ENCODE data around the gene AOC1.
"Not testable (repeated sequence)": the region's sequence is repeated elsewhere in the genome, so short reads cannot be mapped to it uniquely, and the experiment has no call there.

Gene AOC1, protein sequence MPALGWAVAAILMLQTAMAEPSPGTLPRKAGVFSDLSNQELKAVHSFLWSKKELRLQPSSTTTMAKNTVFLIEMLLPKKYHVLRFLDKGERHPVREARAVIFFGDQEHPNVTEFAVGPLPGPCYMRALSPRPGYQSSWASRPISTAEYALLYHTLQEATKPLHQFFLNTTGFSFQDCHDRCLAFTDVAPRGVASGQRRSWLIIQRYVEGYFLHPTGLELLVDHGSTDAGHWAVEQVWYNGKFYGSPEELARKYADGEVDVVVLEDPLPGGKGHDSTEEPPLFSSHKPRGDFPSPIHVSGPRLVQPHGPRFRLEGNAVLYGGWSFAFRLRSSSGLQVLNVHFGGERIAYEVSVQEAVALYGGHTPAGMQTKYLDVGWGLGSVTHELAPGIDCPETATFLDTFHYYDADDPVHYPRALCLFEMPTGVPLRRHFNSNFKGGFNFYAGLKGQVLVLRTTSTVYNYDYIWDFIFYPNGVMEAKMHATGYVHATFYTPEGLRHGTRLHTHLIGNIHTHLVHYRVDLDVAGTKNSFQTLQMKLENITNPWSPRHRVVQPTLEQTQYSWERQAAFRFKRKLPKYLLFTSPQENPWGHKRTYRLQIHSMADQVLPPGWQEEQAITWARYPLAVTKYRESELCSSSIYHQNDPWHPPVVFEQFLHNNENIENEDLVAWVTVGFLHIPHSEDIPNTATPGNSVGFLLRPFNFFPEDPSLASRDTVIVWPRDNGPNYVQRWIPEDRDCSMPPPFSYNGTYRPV
- total RNA-seq: 0.34 to 17.1 (median 1.2) reads per million in 18 experiments

DNA sequence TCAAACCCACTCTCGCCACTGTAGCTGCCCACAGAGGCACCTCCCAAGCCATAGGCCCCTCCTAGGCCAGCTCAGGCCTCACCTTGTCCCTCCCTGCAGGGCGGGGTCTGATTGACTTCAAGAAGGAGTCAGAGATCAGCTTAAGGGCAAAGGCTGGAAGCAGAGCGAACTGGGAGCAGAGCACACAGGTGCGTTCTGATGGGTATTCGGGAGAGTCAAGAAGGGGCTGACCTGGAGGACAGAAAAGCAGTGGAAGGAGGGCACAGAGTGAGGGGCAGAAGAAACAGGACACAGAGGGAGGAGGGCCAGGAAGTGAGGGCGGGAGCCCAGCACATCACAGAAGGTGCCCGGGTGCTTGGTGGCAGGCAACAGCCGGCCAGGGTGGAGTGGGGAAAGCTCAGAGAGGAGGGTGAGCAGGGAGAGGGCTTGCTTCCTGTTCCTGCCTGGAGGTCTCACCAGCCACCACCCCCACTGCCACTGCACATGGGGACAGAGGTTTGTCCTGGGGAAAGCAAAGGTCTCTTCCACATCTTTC lies at the start of gene AOC1:
Gene AOC1 (plus strand): TSS at position 147 of the 535 bp plus-strand sequence. CDS start 3,954 bp downstream, outside the sequence.
- peak; percentile 13 to 51 for DNase-seq

GRCh38 chr7:150803161-150803860 lies 49.0 kb upstream of the AOC1 start:
- DNase-seq: no peak

DNA sequence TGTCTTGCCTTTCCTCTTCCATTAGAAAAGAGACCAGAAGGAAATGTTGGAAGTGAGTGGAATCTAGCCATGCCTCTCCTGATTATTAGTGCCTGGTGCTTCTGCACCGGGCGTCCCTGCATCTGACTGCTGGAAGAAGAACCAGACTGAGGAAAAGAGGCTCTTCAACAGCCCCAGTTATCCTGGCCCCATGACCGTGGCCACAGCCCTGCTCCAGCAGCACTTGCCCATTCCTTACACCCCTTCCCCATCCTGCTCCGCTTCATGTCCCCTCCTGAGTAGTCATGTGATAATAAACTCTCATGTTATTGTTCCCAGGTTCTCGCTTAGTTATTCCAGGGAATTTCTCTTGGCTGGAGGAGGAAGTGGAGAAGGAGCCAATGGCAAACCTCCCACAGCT lies 47.5 kb upstream of the AOC1 start:
- DNase-seq: no peak

- no peak for DNase-seq
Measured at GRCh38 chr7:150805864-150806263, 46.5 kb upstream of the AOC1 start.

DNA sequence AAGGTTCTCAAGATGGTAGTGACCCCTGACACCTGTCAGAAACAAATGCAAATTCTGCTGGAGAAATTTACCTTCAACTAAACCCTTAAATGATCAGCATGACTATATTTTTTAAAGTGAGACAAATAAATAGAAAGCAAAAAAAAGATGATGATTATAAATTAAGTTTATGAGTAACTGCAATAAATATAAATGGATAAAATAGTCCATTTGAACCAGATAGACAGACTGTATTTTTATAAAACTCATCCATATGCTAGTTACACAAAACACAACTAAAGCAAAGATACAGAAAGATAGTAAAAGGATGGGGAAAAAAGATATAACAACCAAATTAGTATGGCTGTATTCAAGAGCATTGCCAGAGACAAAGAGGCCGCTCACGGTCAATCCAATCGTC lies 45.9 kb upstream of the AOC1 start:
- no peak for DNase-seq

DNA sequence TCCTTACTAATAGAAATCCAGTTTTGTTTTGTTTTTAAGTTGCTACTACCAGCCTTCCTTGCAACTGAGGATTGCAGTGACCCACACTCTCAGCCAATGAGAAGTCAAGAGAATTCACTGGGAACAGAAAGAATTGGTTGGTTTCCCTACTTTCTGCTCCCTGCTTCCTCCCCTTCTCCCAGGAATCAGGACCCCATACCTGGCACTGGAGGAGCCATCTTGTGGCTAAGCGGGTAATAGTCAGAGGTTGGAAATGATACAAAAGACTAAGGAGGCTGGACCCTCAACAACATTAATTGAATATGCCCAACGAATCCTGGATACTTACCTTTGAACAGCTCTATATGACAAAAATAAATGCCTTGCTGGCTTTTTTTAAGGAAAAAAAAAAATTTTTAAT lies 45.5 kb upstream of the AOC1 start:
- DNase-seq: no peak

- DNase-seq: not testable (repeated sequence)
Measured at GRCh38 chr7:150807616-150808438, 44.5 kb upstream of the AOC1 start.

GRCh38 chr7:150814328-150815001 lies 37.9 kb upstream of the AOC1 start:
- no peak for DNase-seq

DNA sequence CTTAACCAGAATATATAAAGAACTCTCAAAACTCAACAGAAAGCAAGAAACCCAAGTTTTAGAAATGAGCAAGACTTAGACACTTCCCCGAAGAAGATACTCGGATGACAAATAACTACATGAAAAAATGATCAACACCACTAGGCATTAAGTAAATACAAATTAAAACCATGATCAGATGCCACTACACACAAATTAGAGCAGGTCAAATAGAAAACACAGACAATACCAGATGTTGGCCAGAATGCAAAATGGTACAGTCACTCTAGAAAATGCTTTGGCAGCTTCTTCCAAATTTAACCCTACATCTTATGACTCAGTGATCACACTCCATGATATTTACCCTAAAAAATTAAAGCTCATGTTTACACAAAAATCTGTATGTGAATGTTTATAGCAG lies 33.3 kb upstream of the AOC1 start:
- no peak for DNase-seq

GRCh38 chr7:150820148-150820547 lies 32.2 kb upstream of the AOC1 start:
- DNase-seq: no peak

GRCh38 chr7:150820578-150821198 lies 31.6 kb upstream of the AOC1 start:
- no peak for DNase-seq

GRCh38 chr7:150823043-150823442 lies 29.3 kb upstream of the AOC1 start:
- no peak for DNase-seq

- no peak for DNase-seq
Measured at GRCh38 chr7:150823484-150824126, 28.7 kb upstream of the AOC1 start.

DNA sequence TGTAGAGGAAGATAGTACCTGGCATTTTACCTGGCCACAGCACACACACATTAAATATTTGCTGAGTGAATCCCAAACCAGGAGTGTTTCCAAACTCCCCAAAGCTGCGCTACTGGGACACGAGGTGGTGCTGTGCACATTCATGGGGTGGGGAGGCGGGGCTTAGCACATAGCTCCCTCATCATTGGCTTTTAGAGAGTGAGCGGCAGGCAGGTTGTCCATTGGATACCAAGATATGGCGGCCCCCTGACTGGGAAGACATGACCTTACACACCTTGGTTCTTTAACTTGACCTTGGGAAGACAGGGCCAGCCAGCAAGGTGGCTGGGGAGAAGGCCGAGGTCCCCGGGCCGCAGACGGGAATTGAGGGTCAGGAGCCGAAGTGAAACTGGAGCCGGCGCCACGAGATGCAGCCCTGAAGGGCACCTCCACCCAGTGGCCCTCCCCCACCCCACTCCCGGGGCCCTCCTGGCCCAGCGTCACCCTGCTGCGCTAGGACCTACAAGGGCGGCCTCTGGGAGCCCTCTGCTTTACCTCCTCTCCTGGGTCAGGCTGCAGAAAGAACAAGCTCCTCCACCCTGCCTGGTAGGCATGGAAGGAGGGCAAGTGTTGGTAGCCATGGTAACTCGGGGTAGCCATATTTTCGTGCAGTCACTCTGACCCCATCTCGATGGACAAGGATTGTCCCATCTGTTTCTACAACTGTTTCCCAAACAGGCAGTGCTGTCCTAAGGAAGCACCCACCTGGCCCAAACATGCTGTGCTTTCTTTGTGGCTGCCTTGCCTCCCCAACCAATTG lies 27.7 kb upstream of the AOC1 start:
- no peak for DNase-seq

GRCh38 chr7:150826061-150826849 lies 26.1 kb upstream of the AOC1 start:
- no peak for DNase-seq

DNA sequence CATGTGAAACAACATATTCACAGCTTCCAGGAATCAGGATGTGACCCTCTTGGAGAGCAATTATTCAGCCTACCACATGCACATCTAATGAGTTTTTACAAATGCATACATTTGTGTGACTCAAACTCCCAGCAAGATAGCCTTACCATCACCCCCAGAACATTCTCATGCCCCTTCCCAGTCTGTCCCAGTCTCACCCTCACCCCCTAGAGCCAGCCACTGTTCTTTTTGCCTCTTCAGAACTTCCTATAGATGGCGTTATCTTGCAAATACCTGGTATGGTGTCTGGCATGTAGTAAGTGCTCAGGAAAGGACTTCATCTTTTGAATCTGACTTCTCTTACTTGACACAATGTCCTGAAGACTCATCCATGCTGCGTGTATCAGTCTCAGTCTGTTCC lies 23.9 kb upstream of the AOC1 start:
- DNase-seq: no peak

- peak; percentile 60 to 82 for DNase-seq
Measured at GRCh38 chr7:150829426-150829825, 22.9 kb upstream of the AOC1 start.

DNA sequence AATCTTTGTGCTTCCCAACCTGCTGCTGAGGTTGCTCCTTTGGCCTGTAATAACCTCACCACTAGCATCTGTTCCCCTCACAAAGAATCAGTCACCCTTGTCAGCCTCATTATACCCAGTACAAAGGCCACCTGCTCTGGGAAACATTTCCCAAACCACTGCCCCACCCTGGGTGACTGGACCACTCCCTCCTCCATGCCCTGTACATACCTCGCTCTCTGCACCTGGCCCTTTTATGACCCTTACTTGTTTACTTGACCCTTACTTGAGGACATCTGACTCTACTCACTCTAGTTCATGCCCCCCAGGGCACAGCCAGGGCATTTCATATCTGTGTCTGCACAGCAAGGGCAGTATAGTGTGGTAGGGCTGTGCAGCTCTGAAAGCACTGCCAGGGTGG lies 21.4 kb upstream of the AOC1 start:
- DNase-seq: no peak

DNA sequence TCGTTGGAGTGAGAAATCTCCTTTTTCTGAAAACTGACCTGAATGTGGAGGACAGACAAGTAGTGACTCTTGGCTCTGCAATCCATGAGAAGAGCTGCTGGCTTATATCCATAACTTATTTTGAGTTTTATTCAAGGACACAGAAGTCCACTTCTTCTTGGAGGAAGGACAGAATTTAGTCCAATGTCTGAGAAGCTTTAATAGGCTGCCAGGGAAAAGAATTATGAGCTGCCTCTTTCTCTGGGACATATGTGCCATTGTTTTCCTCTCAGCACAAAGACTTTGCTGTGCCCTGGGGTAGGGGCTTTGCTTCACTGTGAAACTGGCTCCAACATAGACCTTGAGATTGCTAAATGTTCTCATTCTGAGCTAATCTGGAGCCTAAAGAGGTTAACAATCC lies 20.5 kb upstream of the AOC1 start:
- no peak for DNase-seq
